A673 (cell line): ENCODE measurements around the gene MACROH2A2. TPM values are rescaled to one million over a fixed set of nuclear protein-coding genes. Genes with fewer than 3 reads are reported as not detected.

Experiments used
- BruUV-seq: library from RNA; stranded (reverse); fragments of 400-500 nt; replicated peaks from 2 replicates; lab custom pipeline; 2021; lab: Mats Ljungman, UMichigan
- CTCF ChIA-PET: fragments of 300-600 bp; sonication (Branson Sonifier 250); formaldehyde crosslinking; loops from one replicate; lab custom pipeline; 2022; ENCODE audit warnings: antibody characterized with exemption; lab: Charles Lee
- POLR2A ChIA-PET: fragments of 300-600 bp; sonication (Branson Sonifier 250); formaldehyde crosslinking; loops from one replicate; lab custom pipeline; 2022; ENCODE audit warnings: antibody characterized with exemption; ENCODE audit not compliant: low non-redundant PET; lab: Charles Lee
- DNase-seq: peaks from one replicate; pipeline ENCODE4 v3.0.0-alpha.2; 2015; ENCODE audit warnings: low spot score
- H3K27ac ChIP-seq: fragments of 200-600 bp; sonication (generic); 2 replicates; pipeline ENCODE4 v1.5.1; 2016; ENCODE audit warnings: mixed run types, low read depth, mild to moderate bottlenecking, mixed read lengths, antibody characterized with exemption, low read length; ENCODE audit not compliant: poor library complexity, severe bottlenecking
- H3K27me3 ChIP-seq: fragments of 200-600 bp; sonication (generic); replicated peaks from 2 replicates; pipeline ENCODE4 v1.6.1; 2017; ENCODE audit warnings: mixed run types, low read depth, mild to moderate bottlenecking, mixed read lengths, antibody characterized with exemption, low read length; ENCODE audit not compliant: insufficient read depth, poor library complexity
- H3K36me3 ChIP-seq: fragments of 200-600 bp; sonication (generic); 2 replicates; pipeline ENCODE4 v1.6.1; 2016; ENCODE audit warnings: mixed run types, mild to moderate bottlenecking, mixed read lengths, antibody characterized with exemption, low read length; ENCODE audit not compliant: insufficient read depth, poor library complexity, severe bottlenecking
- H3K4me1 ChIP-seq: fragments of 200-600 bp; sonication (generic); 2 replicates; pipeline ENCODE4 v1.6.1; 2017; ENCODE audit warnings: mixed run types, mild to moderate bottlenecking, mixed read lengths, antibody characterized with exemption, low read length; ENCODE audit not compliant: insufficient read depth, poor library complexity, severe bottlenecking
- H3K4me3 ChIP-seq: fragments of 200-600 bp; sonication (generic); 2 replicates; pipeline ENCODE4 v1.5.1; 2016; ENCODE audit warnings: low read depth, mixed run types, mild to moderate bottlenecking, mixed read lengths, low read length; ENCODE audit not compliant: poor library complexity, severe bottlenecking
- H3K9me3 ChIP-seq: fragments of 200-600 bp; sonication (generic); 2 replicates; pipeline ENCODE4 v1.6.1; 2016; ENCODE audit warnings: mixed run types, low read depth, mild to moderate bottlenecking, mixed read lengths, antibody characterized with exemption, low read length; ENCODE audit not compliant: poor library complexity, severe bottlenecking
- EZH2 ChIP-seq: fragments of 200-600 bp; sonication (generic); IDR thresholded peaks from 2 replicates; pipeline ENCODE4 v1.6.1; 2017; ENCODE audit warnings: borderline replicate concordance, low read depth, mild to moderate bottlenecking, mixed read lengths, antibody characterized with exemption, low read length; ENCODE audit not compliant: poor library complexity, severe bottlenecking
- intact Hi-C: fragments of 100-400 bp; cut with micrococcal nuclease; formaldehyde crosslinking; loops from one replicate; pipeline ENCODE4 v1.10.0; 2022; ENCODE audit not compliant: unreplicated experiment
- total RNA-seq: library from RNA; stranded (reverse); gene quantifications from 2 replicates; pipeline ENCODE4 v1.2.3, GENCODE V29; 2021
- TF ChIP-seq, protein P1 (sequence below): fragments of 300-800, 200-600 bp; sonication (generic); conservative IDR thresholded peaks from 2 replicates; pipeline ENCODE4 v1.5.1; 2017; ENCODE audit warnings: low read depth, mild to moderate bottlenecking, antibody characterized with exemption, low read length, moderate library complexity, mixed read lengths

The MACROH2A2 gene
- total RNA-seq, 1 experiment from 2014 or later, result 301 TPM

DNA sequence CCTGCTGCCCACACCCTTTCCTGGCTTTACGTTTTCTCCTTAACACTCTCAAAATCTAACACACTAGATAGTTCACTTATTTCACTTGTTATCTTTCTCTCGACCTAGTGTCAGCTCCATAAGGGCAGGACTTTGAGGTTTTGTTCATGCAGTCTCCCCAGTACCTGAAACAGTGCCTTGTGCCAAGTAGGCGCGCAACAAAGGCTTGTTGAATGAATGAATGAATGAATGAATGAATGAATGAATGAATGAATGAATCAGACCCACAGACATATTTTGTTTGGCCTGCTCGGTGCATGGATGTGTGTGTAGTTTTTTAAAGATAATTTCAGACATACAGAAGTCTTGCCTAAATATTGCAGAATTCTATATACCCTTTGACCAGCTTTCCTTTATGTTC lies 87.7 kb downstream of the MACROH2A2 start:
- POLR2A ChIA-PET, result no interaction called here
- peaks cover 22% of the 10 kb centered on the region for H3K36me3 ChIP-seq
- no TSS peak for BruUV-seq
- H3K4me1 ChIP-seq, result peaks cover 12% of the 10 kb centered on the region
- CTCF ChIA-PET, result no interaction called here
- no peak for DNase-seq
- no peak overlapping the region for H3K27ac ChIP-seq
- intact Hi-C loops, result no loop called here
- no peak overlapping the region for H3K4me3 ChIP-seq
- no peak for TF ChIP-seq EZH2
- TF ChIP-seq, protein P1, sequence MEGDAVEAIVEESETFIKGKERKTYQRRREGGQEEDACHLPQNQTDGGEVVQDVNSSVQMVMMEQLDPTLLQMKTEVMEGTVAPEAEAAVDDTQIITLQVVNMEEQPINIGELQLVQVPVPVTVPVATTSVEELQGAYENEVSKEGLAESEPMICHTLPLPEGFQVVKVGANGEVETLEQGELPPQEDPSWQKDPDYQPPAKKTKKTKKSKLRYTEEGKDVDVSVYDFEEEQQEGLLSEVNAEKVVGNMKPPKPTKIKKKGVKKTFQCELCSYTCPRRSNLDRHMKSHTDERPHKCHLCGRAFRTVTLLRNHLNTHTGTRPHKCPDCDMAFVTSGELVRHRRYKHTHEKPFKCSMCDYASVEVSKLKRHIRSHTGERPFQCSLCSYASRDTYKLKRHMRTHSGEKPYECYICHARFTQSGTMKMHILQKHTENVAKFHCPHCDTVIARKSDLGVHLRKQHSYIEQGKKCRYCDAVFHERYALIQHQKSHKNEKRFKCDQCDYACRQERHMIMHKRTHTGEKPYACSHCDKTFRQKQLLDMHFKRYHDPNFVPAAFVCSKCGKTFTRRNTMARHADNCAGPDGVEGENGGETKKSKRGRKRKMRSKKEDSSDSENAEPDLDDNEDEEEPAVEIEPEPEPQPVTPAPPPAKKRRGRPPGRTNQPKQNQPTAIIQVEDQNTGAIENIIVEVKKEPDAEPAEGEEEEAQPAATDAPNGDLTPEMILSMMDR, result no peak
- H3K9me3 ChIP-seq, result no peaks in the 10 kb centered on the region
- H3K27me3 ChIP-seq, result no peaks in the 10 kb centered on the region

DNA sequence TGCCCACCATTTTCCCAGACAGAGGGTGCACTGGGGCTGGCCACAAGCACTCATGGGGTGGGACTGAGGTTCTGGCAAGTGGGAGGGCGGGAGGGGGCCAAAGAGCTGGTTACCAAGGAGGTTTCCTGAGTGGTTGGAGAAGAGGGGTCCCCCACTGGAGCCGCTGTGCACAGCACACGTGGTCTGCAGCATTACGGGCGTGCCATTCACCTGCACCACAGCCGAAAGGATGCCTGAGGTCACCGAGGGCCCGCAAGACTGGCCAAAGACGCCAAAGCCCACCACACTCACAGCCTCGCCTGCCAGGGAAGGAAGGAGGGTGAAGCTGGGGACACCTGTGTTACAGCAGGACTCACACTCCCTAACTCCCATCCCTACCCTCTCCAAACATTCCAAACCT lies 89.9 kb downstream of the MACROH2A2 start:
- H3K36me3 ChIP-seq, result peaks cover 22% of the 10 kb centered on the region
- no peak overlapping the region for H3K27ac ChIP-seq
- H3K4me1 ChIP-seq, result peaks cover 18% of the 10 kb centered on the region
- TF ChIP-seq, protein P1, result no peak
- no peak for TF ChIP-seq EZH2
- no TSS peak for BruUV-seq
- H3K27me3 ChIP-seq, result no peaks in the 10 kb centered on the region
- POLR2A ChIA-PET, result no interaction called here
- no peak overlapping the region for H3K4me3 ChIP-seq
- no peaks in the 10 kb centered on the region for H3K9me3 ChIP-seq
- no peak for DNase-seq
- CTCF ChIA-PET, result no interaction called here
- intact Hi-C loops, result no loop called here

DNA sequence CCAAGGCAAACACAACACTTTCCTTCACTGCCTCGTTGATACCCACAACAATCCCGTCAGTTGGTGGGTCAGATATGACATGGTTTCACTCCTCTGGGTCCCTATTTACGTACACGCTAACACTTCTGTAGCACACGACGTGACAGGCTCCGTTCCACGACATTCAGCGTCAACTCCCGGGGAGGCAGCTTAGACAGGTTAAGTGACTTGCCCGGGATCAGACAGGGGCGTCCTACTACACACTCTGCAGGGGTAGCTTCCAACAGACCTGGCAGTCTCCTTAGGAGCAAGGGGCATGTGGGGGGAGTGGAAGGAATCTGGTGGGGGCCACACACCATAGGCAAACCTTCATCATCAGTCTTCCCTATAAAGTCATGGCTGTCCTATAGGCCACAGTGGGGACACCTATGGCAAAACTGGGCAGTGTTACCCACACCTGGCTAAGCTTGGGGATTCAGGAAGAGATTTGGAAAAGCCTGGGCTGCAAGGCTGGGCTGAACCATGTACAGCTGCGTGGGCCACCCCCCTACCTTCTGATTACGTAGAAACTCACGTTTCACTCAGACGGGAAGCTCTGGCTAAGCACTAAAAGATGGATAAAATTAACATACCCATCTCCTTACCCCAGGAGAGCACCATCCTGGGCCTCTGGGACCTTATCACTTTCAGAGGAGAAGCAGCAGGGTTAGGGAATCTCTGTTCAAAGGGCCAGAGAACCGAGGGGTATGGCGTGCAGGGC lies 91.9 kb downstream of the MACROH2A2 start:
- intact Hi-C loops, result loop anchor here (5.0 kb wide), 2 partner anchors 92 to 238 kb away; partner anchors contain the start of genes LRRC20 and MACROH2A2
- peaks cover 24% of the 10 kb centered on the region for H3K4me1 ChIP-seq
- DNase-seq, result no peak
- peak overlapping the region; percentile 75 for H3K4me3 ChIP-seq
- TF ChIP-seq, protein P1, result no peak
- TF ChIP-seq EZH2, result no peak
- ChIA-PET POLR2A (no interaction called here), CTCF (no interaction called here)
- BruUV-seq, result TSS peak; percentile 16
- no peaks in the 10 kb centered on the region for H3K9me3 ChIP-seq
- peak overlapping the region; percentile 97 for H3K27ac ChIP-seq
- peaks cover 12% of the 10 kb centered on the region for H3K36me3 ChIP-seq
- no peaks in the 10 kb centered on the region for H3K27me3 ChIP-seq
